PFSK-1 (cell line): Measurements from ENCODE around the gene TSNAXIP1.

Experiments
- FOXP2 ChIP-seq: optimal IDR thresholded peaks from 2 replicates; pipeline ENCODE3; 2011; ENCODE audit warnings: borderline replicate concordance, control low read depth, inconsistent platforms; ENCODE audit not compliant: insufficient read depth; ENCODE audit errors: extremely low read length, extremely low read depth
- POLR2AphosphoS5 ChIP-seq: IDR thresholded peaks from 2 replicates; pipeline ENCODE4 v1.6.1; 2012; ENCODE audit warnings: low read depth, mild to moderate bottlenecking, control low read depth, low read length, moderate library complexity
- SIN3A ChIP-seq: IDR thresholded peaks from 2 replicates; pipeline ENCODE4 v1.6.1; 2012; ENCODE audit warnings: mild to moderate bottlenecking, low read length, moderate library complexity, borderline replicate concordance; ENCODE audit not compliant: insufficient read depth
- TAF1 ChIP-seq: IDR thresholded peaks from 2 replicates; pipeline ENCODE4 v1.6.1; 2012; ENCODE audit warnings: low read length, control low read depth, borderline replicate concordance; ENCODE audit not compliant: insufficient read depth
- TF ChIP-seq, protein P1 (sequence below), 2 experiments: IDR thresholded peaks; 2 replicates each; pipeline versions ENCODE4 v1.6.1 to v1.8.0; 2011 to 2012; ENCODE audit warnings: low read depth in 2 of 2, low read length in 2 of 2, control low read depth in 1 of 2, inconsistent platforms in 1 of 2, mild to moderate bottlenecking in 1 of 2, moderate library complexity in 1 of 2; ENCODE audit not compliant: insufficient read depth in 1 of 2

TSNAXIP1 gene

DNA sequence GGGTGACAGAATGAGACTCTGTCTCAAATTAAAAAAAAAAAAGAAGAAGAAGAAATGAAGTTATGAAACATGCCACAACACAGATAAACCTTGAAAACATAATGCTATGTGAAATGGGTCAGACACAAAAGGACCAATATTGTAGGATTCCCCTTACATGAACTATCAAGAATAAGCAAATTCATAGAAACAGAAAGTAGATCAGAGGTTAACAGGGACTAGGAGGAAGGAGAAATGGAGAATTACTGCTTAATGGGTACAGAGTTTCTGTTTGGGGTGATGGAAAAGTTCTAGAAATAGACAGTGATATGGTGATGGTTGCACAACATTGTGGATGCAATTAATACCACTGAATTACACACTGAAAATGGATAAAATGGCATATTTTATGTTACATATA, 16.6 kb upstream of the TSNAXIP1 start:
- TF ChIP-seq POLR2AphosphoS5, result no peak
- TF ChIP-seq, protein P1, sequence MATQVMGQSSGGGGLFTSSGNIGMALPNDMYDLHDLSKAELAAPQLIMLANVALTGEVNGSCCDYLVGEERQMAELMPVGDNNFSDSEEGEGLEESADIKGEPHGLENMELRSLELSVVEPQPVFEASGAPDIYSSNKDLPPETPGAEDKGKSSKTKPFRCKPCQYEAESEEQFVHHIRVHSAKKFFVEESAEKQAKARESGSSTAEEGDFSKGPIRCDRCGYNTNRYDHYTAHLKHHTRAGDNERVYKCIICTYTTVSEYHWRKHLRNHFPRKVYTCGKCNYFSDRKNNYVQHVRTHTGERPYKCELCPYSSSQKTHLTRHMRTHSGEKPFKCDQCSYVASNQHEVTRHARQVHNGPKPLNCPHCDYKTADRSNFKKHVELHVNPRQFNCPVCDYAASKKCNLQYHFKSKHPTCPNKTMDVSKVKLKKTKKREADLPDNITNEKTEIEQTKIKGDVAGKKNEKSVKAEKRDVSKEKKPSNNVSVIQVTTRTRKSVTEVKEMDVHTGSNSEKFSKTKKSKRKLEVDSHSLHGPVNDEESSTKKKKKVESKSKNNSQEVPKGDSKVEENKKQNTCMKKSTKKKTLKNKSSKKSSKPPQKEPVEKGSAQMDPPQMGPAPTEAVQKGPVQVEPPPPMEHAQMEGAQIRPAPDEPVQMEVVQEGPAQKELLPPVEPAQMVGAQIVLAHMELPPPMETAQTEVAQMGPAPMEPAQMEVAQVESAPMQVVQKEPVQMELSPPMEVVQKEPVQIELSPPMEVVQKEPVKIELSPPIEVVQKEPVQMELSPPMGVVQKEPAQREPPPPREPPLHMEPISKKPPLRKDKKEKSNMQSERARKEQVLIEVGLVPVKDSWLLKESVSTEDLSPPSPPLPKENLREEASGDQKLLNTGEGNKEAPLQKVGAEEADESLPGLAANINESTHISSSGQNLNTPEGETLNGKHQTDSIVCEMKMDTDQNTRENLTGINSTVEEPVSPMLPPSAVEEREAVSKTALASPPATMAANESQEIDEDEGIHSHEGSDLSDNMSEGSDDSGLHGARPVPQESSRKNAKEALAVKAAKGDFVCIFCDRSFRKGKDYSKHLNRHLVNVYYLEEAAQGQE (IDR thresholded peaks at IDR 0.05; ENCODE audit: insufficient read depth in 1 of 2, low read depth in 2 of 2, low read length in 2 of 2), result no peak
- TF ChIP-seq SIN3A, result no peak
- TF ChIP-seq TAF1, result no peak
- no peak for TF ChIP-seq FOXP2

DNA sequence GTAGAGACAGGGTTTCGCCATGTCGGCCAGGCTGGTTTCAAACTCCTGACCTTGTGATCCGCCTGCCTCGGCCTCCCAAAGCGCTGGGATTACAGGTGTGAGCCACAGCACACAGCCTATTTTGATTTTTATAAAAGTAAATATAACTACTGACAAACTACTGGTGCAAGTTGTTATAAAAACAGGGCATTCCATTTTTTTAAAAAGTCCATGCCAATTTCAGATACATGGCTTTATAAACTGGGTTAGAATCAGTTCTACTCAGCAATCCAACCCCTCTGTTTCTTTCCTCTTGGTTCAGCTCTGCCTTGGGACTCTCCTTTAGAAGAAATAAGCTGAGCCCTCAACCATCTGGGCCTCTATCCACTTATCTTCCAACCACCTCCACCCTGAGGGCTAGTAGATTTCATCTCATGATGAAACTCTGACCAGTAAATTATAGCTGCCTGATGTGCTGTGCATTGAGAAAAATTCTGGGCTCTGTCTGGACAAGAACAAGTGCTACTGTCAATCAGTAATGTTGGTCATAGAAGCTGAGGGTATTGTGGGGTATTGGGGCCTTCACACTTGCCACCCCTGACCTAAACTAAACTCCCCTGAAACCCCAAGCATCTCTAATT, 10.5 kb upstream of the TSNAXIP1 start:
- TF ChIP-seq, protein P1 (IDR thresholded peaks at IDR 0.05; ENCODE audit: insufficient read depth in 1 of 2, low read depth in 2 of 2, low read length in 2 of 2), result no peak
- TF ChIP-seq SIN3A, result no peak
- no peak for TF ChIP-seq TAF1
- TF ChIP-seq FOXP2, result no peak
- TF ChIP-seq POLR2AphosphoS5, result no peak

DNA sequence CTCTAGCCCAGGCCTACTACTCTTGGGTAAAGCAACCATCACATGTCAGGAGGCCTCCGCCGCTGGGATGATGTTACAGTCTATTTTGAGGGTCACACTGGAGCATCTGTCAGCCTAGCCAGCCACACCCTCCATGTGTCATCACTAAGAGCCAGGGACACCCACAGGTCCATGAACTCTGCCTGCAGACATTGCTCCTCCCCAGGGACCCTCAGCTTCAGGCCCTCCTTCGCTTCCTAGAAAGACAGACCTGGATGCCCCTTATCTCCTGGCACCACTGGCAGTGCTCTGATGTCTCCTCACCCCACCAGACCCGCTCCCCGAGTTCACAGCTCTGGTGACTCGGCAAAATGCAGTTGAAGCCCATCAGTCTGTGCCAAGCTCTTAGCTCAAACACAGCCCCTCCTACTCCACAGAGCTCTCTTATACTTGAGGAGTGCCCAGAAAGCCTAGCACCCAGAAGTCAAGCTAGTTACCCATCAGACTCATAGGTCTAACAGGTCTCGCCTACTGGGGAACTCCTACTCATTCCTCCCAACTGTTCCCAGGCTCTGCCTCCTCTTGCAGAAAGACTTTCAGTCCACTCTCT, 6.3 kb upstream of the TSNAXIP1 start:
- TF ChIP-seq, protein P1 (IDR thresholded peaks at IDR 0.05; ENCODE audit: insufficient read depth in 1 of 2, low read depth in 2 of 2, low read length in 2 of 2), result no peak
- TF ChIP-seq POLR2AphosphoS5 (no peak), FOXP2 (no peak), TAF1 (no peak), SIN3A (no peak)

DNA sequence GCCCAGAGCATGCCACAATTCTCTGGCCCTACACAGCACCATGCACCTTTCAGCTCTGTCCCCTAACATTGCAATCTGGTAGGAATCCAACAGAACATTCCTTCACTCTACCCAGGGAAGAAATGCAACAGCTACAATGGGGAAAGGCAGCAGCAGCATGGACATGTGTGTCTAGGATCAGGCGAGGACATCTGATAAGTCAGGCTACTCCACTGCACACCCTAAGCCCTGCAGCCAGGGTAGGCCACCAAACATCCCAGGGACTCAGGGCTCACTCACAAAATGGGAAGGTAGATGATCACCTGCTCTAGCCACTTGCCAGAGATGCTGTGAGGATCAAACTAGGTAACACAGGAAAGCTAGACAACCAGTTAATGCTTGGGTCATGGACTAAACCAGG, 5.4 kb upstream of the TSNAXIP1 start:
- TF ChIP-seq FOXP2 (no peak), TAF1 (no peak), SIN3A (no peak), POLR2AphosphoS5 (no peak)
- TF ChIP-seq, protein P1 (IDR thresholded peaks at IDR 0.05; ENCODE audit: insufficient read depth in 1 of 2, low read depth in 2 of 2, low read length in 2 of 2), result no peak

DNA sequence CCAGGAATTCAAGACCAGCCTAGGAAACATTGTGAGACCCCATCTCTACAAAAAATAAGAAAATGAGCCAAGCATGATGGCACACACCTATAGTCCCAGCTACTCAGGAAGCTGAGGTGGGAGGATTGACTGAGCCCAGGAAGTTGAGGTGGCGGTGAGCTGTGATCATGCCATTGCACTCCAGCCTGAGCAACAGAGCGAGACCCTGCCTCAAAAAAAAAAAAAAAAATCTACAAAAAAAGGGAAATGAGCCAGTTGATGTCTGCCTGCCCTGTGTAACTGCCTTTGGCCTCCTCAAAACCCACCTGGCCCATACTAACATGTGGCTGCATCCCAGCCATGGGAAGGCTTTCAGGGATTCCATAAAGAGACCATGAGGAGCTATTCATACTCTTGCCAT, 4.8 kb upstream of the TSNAXIP1 start:
- TF ChIP-seq TAF1, result no peak
